SH-SY5Y (cell line): ENCODE data around the gene LRRC4C.

Source experiments
- GATA2 ChIP-seq: IDR thresholded peaks from 2 replicates; pipeline ENCODE4 v1.6.1; 2011; ENCODE audit warnings: mild to moderate bottlenecking, low read depth, low read length
- GATA3 ChIP-seq: IDR thresholded peaks from 2 replicates; pipeline ENCODE4 v1.6.1; 2011; ENCODE audit warnings: low read depth, mild to moderate bottlenecking, low read length, moderate library complexity

LRRC4C gene

DNA sequence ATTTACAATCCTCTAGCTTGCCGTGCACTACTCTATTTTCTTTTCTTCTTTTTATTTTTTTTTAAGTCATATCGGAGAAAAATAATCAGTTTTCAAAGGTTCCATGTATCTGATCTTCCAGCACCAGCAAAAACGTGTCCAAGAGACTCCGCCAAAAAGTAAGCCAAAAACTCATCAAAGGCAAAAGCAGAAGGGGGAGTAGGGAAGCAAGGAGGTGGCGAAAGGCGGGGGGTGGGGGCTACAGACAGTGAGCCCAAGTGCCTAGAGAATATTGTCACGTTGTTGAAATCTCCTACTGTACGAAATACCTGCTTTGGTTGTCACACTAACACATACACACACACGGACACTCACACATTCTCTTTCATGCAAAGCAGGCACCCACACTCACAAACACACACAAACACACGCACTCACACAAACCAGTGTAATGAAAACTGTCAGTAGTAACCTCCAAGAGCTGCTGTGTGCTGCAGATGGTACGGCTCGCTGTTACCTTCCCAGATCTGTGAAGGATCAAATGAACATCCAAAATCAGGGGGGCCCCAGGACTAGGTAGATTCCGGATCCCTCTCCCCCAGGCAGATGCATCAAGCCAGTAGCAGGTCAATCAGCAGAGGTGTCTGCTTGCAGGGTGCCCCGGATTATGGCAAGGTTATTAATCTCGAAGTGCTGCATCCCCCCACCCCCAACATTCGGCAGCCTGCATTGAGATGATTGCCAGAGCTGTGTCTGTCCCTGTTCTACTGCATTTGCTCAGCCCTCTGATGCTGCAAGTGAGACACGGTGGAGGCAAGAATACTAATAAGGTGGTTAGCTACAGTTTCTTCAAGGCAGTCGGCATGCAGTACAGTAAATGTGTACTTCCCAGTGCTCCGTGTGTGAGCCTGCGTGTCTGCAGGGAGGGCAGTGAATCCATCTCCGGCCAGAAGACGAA lies at the start of gene LRRC4C:
Gene LRRC4C (minus strand): TSS at position 188 of the 937 bp plus-strand sequence.
- TF ChIP-seq GATA3 (no peak), GATA2 (no peak)

DNA sequence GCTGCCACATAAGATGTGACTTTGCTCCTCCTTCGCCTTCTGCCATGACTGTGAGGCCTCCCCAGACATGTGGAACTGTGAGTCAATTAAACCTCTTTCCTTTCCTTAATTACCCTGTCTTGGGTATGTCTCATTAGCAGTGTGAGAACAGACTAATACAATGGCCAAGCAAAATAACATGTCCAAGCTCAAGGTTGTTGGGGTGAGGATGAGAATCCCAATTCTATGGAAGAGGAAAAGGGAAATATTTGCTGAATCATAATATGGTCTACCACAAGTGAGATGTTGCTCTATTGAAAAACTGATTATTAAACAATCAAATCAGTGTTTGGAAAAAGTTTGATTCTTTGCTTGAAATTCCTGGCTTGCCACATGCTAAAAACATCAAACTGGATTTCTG lies 48.7 kb upstream of the LRRC4C start:
- TF ChIP-seq GATA3 (no peak), GATA2 (no peak)

DNA sequence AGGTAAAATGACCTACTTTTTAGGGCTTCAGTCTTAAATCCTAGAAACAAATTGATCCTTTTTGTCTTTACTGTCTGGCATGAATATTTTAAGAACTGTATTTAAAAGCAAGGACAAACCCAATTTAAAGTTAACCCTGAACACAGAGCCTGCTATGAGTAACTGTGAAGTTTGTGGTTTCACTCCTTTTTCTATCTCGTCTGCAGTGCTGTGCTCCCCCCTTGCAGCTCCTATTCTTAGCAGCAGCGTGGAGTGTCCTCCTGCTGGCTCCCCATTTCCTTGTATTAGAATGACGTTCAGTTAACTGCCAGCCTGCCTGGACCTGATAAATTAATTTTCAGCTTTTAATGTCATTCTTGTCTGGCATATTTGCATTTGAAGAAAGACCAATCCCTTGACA lies 40.0 kb upstream of the LRRC4C start:
- TF ChIP-seq GATA2 (no peak), GATA3 (no peak)

DNA sequence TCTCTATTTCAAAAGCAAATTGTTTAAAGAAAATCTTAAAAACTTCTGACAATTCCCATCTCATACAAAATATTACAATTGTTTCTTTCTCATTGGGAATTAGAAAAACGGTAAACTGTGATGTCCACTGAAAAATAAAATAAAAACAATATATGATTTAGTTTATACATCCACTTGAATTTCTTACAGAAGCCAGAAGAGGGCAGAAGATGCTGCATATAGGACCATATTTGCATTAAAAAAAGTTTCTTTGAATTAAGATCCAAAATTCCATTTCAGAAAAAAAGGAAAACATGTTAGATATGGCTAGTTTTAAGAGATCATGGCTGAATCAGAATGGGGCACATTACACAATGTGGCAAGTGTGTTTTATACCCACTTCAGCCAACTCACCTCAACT lies 39.3 kb upstream of the LRRC4C start:
- no peak for TF ChIP-seq GATA3
- no peak for TF ChIP-seq GATA2

DNA sequence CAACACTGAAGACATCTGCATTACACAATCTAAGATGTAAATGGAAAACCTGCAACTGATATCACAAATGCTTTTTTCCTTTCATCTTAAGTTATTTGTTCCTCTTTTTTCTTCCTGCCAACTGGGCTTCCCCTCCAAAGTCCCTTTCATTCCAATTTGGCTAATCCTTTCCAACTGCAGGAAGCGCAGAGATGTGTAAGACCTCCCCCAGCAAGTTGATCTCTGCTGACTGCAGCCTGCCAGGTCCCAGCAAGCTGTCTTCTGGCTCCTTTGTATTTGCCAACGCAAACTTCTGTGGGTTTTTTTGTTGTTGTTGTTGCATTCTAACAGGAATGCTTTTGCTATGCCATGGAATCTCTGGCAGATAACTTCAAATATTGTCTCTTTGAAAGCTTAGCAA lies 38.5 kb upstream of the LRRC4C start:
- TF ChIP-seq GATA2 (no peak), GATA3 (no peak)

DNA sequence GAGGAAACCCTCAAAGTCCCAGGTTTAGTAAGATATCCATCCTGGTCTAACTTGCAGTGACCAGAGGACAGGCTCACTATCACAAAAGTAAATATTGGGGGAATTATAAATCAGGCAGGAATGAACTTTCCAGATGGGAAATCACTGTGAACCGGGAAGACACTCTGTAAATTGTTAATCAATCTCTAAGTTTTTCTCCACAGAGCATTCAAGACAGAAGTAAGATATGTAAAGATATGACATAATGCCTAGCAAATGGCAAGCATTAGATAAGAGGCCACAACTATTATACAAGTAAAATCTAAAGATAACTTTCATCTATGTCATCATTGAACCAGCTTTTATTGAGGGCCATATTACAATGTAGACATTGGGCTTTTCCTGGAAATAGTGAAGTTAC lies 35.3 kb upstream of the LRRC4C start:
- no peak for TF ChIP-seq GATA2
- TF ChIP-seq GATA3: no peak

DNA sequence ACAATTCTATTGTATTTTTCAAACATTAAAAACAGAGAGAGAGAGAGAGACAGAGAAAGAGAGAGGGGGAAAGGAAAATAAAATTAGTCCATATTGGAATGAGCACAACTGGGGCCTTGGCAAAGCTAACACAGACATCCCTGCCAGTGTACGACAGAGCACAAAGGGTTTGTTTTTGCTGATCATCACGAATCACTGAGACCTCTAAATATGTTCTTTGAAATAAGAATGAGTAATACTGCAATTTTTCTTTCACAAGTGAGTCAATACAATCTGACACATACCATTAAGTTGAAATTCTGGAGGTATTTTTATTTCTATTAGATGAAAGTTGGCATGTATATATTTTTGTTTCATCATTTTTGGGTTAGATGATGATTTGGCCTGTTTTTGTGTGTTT lies 27.0 kb upstream of the LRRC4C start:
- TF ChIP-seq GATA3 (no peak), GATA2 (no peak)

DNA sequence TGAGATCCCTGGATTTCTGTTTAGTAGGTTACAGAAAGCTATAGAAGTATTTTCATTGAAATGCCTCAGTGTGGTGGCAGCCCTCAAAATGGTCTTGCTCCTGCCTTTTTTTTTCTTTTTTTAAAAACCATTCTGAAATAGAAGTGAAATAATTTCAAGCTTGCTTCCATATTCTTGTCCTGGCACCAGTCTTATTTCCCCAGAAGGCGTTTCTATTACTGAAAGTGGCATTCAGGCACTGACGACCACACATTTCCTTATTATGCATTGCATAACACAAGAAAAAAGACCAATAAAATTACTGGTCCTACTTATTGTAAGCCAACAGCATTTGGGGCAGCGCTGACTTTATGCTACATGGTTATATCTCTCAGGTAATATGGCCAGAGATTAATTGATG lies 24.5 kb upstream of the LRRC4C start:
- TF ChIP-seq GATA2 (no peak), GATA3 (no peak)

DNA sequence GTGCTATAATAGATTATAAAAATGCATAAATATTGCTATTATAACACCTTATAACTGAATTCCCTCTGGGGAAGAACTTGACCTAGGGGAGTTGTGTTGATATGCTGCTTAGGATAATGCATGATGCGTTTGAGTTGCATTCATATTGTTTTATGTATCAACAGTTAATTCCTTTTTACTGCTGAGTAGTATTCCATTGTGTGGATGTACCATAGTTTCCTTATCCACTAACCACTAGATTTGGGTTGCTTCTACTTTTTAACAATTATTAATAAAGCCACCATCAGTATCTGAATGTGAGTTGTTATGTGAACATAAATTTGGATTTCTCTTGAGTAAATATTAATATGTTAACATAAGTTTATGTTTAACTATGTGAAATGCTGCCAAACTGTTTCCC lies 19.7 kb upstream of the LRRC4C start:
- TF ChIP-seq GATA3 (no peak), GATA2 (no peak)

DNA sequence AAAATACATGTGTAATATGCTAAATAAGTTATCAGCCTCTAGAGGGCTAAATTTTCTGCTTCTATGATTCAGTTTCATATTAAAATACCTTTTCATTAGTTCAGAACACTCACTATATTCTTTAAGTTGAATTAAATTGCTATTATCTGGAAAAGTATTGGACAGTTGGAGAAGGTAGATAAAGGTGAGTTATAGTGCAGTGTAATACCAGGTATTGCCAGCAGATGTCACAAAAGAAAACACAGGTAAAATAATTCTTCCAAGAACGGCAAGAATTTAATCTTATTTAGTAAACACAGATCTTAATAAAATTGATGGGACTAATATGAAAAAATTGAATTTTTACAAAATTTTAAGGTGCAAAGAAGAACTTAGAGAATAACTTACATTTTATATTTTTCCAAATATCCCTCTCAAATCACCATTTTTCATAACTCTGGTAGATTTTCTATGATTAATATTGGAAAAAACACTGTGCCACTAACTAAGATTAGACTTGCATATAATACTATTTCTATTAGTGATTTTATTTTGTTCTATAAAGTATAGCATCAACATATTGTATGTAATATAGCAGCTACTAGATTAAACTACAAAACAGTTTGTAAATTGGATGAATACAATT lies 1.7 kb upstream of the LRRC4C start:
- TF ChIP-seq GATA2 (no peak), GATA3 (no peak)

DNA sequence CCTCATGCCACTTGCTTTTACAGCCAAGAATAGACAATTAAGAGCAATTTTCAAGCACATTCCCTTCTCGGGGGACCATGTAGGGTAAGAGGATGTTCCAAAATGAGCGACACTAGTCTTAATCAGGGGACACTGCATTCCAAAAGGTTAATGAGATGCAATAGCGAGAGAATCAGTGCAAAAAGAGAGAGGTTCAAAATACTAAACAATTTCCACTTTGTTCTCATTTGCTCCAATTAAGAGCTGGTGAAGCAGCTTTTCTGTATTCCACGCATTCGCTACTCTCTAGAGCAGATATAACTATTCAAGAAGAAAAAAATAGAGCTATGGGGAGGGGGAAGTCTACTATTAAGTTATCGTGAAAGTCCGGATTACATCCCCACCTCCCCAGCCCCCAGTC lies 811 bp downstream of the LRRC4C start:
- TF ChIP-seq GATA3 (no peak), GATA2 (no peak)

DNA sequence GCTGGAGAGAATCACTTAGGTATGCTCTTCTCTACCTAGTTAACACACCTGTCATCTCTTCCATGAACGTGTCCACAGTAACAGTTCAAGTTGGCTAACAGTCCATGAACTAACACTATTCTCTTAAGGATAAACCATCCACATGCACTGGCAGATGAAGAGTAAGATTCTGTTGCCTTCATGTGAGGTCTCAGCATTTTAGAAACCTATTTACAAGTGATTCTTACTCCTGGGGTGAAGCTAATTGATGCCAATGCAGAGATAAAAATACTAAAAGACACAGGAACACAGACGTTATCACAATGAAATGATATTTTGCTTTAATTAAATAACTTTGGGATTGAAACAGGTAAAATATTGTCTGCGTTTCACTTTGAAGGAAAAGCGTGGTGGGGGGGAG lies 1.3 kb downstream of the LRRC4C start:
- no peak for TF ChIP-seq GATA2
- no peak for TF ChIP-seq GATA3

DNA sequence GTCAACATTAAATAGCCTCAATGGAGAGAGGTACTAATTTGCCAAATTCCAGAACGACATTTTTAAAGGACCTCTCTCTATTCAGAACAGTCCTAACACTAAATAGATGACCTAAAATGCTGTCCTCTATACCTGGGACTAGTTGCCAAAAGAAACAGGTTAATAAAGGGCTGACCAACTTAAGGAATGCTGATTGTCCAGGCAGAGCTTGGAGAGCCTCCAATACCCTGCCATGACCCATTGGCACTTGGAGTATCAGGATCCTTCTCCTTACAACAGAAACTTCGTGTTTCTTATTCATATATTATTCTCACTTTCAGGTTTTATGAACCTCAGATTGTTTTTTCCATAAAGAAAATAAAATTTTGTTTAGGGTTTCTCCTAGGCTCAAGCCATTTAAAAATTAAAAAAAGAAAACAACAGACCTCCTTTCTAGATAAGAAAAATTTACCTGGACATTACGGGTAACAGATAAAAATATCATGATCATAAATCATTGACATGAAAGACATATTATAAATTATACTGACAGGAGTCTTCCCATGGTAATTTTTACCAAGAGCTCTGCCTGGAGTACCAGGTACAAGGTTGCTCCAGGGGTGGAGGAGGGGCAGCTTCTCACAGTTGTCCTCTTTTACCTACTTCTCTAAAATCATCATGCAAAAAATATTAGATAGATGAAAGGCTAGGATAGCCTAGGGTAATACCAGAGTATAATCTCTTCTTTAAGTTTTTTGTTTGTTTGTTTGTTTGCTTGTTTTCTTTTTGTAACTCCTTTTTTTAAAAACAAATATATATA lies 2.0 kb downstream of the LRRC4C start:
- no peak for TF ChIP-seq GATA3

DNA sequence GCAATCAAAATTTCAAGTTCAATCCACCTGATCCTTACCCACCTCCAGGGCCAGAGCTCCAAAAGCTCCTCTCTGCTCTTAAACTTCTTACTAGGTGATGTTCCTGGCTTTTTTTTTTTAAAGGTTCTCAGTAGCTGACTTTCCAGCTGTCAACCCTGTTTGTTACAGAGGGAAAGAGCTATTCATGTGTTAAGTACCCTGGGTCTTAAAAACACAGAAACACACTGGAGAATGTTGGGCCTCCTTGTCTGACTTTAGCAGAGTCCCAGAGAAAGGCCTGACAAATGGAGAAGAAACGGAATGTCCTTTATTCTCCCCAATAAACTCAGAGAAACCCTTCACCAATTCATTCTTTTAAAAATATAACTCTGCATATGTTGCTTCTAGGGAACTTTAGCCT lies 3.2 kb downstream of the LRRC4C start:
- TF ChIP-seq GATA2 (no peak), GATA3 (no peak)
